GM19238 (cell line): ENCODE data around the gene ASIP.

Experiments
- DNase-seq: peaks from one replicate; pipeline ENCODE4 v3.0.0; 2011; ENCODE audit warnings: low spot score; ENCODE audit not compliant: insufficient read length

Gene ASIP

DNA sequence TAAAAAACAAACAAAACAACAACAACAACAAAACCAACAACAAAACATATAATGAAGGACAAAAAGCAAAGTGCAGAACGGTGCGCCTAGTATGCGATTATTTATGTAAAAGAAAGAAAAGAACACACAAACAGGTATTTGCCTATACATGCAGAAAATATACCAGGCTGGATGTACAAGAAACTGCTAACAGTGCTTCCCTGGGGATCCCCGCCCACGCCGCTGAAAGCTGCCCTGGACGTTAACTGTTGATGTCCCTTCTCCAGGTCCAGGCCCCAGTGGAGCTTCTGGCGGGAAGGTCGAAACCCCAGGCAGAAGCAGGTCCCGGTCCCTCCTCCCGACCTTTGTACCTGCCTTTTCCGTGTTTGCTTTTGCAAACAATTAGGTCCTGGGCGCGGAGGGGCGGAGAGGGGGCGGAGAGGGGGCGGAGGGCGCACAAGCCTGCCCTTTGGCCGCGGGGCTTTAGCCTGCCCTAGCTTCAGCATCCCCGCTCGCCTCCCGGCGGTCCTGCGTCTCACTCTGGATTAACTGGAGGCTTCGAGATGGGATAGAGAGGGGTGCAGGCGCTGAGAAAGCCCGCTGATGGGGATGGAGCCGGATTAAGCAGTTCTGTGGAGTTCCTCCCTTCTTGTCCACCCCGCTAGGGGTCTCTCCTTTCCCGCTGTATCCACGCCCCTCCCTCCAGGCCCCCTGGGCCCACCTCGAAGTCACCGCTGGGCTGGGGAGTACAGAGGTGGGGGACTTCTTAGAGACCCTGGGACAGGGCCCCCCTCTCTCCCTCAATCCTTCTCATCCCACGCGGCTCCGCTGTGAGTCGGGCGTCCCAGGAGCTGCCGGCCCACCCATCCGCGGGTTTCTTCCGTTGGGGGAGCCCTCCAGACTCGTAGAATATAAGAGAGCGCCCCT lies 70.1 kb downstream of the ASIP start:
- no peak for DNase-seq

DNA sequence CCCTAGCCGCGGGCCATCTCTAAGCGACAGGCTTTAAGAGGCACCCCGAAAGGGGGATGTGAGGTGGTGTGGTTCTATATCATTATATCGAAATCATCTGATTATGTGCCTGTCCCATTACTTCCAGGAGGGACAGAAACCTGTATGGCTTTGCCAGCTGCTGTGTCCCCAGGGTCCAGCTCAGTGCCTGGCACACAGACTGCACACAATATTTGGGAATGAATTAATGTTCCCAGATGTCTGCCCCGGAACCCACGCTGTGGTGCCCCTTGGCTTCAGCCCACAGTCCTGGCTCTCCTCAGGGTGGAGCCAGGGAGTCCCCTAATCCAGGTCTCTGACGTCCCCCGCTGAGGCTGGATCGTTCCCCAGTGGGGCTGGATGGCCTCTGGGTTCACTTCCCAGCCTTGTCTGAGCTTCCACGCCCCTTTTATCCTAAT lies 70.8 kb downstream of the ASIP start:
- no peak for DNase-seq

DNA sequence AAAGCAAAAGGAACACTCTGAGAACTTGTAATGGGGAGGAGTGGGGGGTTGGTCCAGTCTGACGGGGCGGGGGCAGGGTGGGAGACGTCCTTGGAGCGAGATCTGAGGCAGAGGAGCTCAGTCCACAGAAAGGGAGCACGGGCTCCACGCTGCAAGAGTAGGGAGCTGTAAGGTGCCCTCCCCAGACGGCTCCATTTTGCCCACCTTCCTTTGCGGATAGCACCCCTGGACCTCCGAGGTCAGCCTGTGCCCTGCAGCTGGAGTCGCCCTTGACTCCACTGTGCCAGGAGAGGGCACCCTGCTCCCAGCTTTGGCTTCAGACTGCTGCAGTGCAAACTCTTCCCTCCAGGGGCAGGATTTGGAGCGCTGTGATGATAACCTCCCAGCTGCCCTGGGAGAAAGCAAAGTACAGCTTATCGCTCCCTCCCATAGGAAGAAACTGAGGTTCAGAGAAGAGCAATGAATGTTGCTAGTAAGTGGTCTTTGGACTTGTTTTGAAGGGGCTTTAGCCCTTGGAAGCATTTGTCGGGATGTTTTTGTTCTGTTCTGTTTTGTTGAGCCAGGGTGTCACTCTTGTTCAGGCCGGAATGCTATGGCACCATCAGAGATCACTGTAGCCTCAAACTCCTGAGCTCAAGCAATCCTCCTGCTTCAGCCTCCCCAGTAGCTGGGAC lies 71.5 kb downstream of the ASIP start:
- DNase-seq, result peak; percentile 76

DNA sequence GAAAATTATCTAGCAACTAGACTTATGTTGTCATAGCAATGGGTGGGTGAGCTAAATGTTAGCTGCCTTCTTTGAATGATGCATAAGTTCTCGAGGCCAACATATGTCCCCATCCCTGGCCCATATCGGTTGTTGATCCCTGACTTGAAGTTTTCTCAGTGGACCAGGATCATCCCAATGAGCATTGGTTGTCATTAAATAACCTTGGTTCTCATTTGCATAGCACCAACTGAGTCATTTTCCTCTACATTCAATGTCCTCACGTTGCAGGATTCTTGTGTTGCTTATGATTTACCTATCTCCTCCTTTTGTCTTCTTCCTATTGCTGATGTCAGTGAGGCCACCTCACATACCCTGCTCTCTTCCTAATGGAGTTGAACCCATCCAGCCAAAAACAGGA lies 74.0 kb downstream of the ASIP start:
- no peak for DNase-seq

DNA sequence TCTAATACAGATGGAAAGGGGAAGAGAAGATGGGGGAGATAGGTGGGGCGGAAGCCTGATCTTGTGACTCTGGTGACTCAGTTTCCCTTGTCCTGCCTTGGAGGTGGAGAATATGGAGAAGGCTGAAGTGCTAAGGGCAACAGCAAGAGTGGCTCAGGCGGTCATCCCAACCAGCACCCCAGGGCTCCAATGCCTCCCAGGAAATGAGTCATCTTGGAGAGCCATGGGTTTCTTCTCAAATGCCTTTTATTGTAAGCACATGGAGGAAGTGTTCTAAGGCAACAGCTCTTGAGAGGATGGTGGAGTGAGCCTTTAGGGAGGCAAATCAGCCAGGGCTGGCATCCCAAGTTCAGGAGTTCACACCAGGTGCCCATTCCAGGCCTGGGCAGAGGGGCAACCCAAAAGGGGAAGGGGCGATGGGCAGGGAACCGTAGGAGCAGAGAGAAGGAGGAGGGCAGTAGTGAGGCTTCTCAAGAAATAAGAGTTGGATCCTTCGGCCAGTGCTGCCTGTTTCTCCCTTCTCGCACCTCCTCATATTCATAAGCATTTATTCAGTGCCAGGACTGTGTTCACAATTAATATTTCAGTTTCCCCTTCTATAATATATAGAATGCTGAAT lies 75.1 kb downstream of the ASIP start:
- no peak for DNase-seq
